Measurements from ENCODE around the gene ZNF827.
A peak's percentile ranks its signal among the peaks of the same experiment; 100 is the strongest.

Gene ZNF827

DNA sequence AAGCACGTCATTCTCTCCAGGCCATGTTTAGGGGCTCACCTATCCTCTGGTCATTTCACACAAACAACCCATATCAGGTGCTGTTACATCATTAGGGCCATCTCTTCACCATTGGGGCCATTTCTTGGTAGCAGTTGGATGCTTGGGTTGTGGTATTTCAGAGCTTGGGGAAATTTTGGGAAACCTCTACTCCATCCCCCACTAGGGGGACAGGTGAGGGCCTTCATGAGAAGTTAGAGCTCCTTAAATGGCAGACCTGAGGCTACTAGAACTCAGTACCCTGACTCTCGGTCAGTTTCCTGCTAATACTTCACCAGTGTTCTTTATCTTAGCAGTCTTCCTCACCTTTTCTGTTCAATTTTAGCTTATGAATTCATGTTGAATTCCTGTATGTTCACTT is 50.2 kb downstream of the ZNF827 start:
- intact Hi-C loops (cut with DNase I; ENCODE audit: low total_unique reads): loop anchor here (10.0 kb wide), 1 partner anchor 46 kb away; the partner anchor contains the start of gene ZNF827
- TF ChIP-seq, protein P1, sequence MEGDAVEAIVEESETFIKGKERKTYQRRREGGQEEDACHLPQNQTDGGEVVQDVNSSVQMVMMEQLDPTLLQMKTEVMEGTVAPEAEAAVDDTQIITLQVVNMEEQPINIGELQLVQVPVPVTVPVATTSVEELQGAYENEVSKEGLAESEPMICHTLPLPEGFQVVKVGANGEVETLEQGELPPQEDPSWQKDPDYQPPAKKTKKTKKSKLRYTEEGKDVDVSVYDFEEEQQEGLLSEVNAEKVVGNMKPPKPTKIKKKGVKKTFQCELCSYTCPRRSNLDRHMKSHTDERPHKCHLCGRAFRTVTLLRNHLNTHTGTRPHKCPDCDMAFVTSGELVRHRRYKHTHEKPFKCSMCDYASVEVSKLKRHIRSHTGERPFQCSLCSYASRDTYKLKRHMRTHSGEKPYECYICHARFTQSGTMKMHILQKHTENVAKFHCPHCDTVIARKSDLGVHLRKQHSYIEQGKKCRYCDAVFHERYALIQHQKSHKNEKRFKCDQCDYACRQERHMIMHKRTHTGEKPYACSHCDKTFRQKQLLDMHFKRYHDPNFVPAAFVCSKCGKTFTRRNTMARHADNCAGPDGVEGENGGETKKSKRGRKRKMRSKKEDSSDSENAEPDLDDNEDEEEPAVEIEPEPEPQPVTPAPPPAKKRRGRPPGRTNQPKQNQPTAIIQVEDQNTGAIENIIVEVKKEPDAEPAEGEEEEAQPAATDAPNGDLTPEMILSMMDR (IDR thresholded peaks at IDR 0.05): no peak
- H3K4me3 ChIP-seq: no peak overlapping the region
- H3K36me3 ChIP-seq: peaks cover 0 to 25% (median 0%) of the 10 kb centered on the region in 3 donors
- no peaks in the 10 kb centered on the region for H3K9me3 ChIP-seq
- H3K4me1 ChIP-seq: peaks cover 0 to 25% (median 19%) of the 10 kb centered on the region in 4 donors
- peak overlapping the region; percentile 15 to 68 for H3K27ac ChIP-seq
- H3K27me3 ChIP-seq: no peaks in the 10 kb centered on the region
- no peak for DNase-seq

DNA sequence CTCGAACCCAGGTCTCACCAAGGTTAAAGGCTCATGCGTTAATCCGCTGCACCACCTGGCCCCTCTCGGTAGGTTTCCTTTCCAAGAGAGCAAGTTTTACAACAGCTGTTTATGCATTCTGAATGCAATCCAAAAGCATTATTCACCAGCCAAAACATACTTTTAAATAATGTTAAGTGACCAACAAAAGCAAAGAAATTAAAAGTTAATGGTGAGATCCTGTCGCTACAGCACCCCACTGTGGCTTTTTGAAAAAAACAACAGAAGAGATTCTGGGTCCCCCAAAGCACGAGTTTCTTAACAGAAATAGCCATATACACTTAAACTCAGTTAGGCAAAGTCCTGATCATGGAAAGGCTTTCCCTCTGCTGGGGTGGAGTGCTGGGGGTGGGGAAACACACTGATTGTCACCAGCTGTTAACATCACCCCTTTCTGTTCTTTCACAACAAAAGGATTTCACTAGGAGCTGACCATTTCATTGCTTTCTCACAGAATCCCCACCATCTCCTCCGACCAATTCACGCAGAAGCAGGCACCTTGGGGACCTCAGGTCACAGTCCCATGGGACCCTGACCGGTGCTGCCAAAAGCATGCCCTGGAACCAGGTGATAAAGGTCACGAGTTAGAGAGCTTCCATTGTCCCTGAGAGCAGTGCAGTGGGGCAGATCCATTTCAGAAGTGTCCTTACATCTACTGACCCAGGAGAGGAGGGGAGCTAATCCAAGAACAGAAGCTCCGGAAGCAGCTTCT is 51.2 kb downstream of the ZNF827 start:
- DNase-seq: peak in 1 of 2 donors; percentile 41
- no peak overlapping the region for H3K4me3 ChIP-seq
- H3K4me1 ChIP-seq: peaks cover 0 to 25% (median 18%) of the 10 kb centered on the region in 4 donors
- H3K27me3 ChIP-seq: no peaks in the 10 kb centered on the region
- H3K36me3 ChIP-seq: peaks cover 0 to 25% (median 0%) of the 10 kb centered on the region in 3 donors
- no peaks in the 10 kb centered on the region for H3K9me3 ChIP-seq
- TF ChIP-seq, protein P1 (IDR thresholded peaks at IDR 0.05): peak; percentile 23 to 36
- peak overlapping the region; percentile 58 to 68 for H3K27ac ChIP-seq
- intact Hi-C loops (cut with DNase I; ENCODE audit: low total_unique reads): loop anchor here (10.0 kb wide), 1 partner anchor 47 kb away; the partner anchor contains the start of gene ZNF827

DNA sequence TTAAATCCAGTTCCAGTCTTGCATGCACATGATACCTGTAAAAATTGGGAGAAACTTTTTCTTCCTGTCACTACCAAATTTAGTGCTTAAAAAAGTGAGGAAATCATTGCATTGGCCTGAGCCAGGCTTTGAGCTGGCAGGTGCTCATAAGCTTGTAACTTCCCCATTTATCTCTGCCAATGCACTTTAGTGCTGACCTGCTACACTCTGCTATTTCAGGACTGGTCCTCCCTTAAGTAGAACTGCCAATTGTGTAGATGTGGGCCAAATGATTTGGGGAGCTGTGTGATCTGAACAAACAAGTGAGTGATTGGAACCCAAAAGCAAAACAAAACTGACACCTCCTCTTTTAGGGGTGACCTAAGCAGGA is 51.8 kb downstream of the ZNF827 start:
- no peaks in the 10 kb centered on the region for H3K27me3 ChIP-seq
- peaks cover 0 to 20% (median 0%) of the 10 kb centered on the region in 3 donors for H3K36me3 ChIP-seq
- H3K4me1 ChIP-seq: peaks cover 0 to 28% (median 24%) of the 10 kb centered on the region in 4 donors
- intact Hi-C loops (cut with DNase I; ENCODE audit: low total_unique reads): loop anchor here (10.0 kb wide), 1 partner anchor 48 kb away; the partner anchor contains the start of gene ZNF827
- peak overlapping the region; percentile 58 to 68 for H3K27ac ChIP-seq
- TF ChIP-seq, protein P1 (IDR thresholded peaks at IDR 0.05): no peak
- H3K9me3 ChIP-seq: no peaks in the 10 kb centered on the region
- DNase-seq: no peak
- no peak overlapping the region for H3K4me3 ChIP-seq

DNA sequence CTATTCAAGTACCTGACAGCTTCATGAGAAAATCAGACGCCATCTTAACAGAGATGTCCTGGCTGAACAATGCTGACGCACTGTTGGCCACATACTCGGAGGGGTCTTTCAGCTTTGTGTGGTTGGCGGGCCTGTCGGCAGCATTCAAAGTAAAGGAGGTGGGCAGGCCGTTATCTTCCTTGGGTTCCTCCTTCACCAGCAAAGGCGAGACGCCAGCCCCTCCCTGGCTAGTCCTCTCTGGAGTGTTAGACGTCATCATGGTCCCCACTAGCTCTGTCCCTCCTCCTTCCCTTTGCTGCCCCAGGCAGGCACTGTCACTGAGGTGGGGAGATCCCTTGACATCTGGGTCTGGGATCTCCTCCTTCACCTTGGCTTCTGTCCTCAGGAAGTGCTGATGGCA is 53.0 kb downstream of the ZNF827 start:
- H3K27me3 ChIP-seq: no peaks in the 10 kb centered on the region
- no peak overlapping the region for H3K4me3 ChIP-seq
- H3K36me3 ChIP-seq: peaks cover 0 to 13% (median 0%) of the 10 kb centered on the region in 3 donors
- peak overlapping the region; percentile 58 to 68 for H3K27ac ChIP-seq
- TF ChIP-seq, protein P1 (IDR thresholded peaks at IDR 0.05): no peak
- no peak for DNase-seq
- peaks cover 0 to 40% (median 33%) of the 10 kb centered on the region in 4 donors for H3K4me1 ChIP-seq
- no peaks in the 10 kb centered on the region for H3K9me3 ChIP-seq
- intact Hi-C loops (cut with DNase I; ENCODE audit: low total_unique reads): loop anchor here (10.0 kb wide), 1 partner anchor 49 kb away; the partner anchor contains the start of gene ZNF827

DNA sequence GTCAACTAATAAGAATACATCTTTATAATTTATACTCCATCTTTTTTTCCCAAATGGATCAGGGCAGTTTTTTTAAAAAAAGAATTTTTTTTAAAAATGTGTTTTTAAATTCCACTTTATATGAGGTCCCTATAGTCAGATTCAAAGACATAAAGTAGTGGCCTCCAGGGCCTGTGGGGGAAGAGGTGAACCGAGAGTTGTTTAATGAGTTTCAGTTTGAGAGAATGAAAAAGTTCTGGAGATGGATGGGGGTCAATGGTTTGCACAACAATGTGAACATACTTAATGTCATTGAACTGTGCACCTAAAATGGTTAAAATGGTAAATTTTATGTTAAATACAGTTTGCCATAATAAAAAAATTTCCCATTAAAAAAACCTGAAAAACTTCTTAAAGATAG is 53.8 kb downstream of the ZNF827 start:
- Histone ChIP-seq H3K27ac (no peak overlapping the region), H3K36me3 (peaks cover 0 to 7% (median 0%) of the 10 kb centered on the region in 3 donors), H3K27me3 (no peaks in the 10 kb centered on the region), H3K4me3 (no peak overlapping the region), H3K9me3 (no peaks in the 10 kb centered on the region), H3K4me1 (peaks cover 0 to 49% (median 42%) of the 10 kb centered on the region in 4 donors)
- intact Hi-C loops (cut with DNase I; ENCODE audit: low total_unique reads): loop anchor here (10.0 kb wide), 1 partner anchor 50 kb away; the partner anchor contains the start of gene ZNF827
- TF ChIP-seq, protein P1 (IDR thresholded peaks at IDR 0.05): no peak
- DNase-seq: no peak
